GM20431 (cell line): ENCODE results near the gene ZNF124.

ENCODE experiments used
- in situ Hi-C: fragments of 300-500 bp; cut with MseI, MboI; formaldehyde crosslinking; loops from one replicate; pipeline ENCODE4 v1.15.0; 2020; ENCODE audit warnings: low sequenced_read_pairs; ENCODE audit not compliant: unreplicated experiment

ZNF124 gene

DNA sequence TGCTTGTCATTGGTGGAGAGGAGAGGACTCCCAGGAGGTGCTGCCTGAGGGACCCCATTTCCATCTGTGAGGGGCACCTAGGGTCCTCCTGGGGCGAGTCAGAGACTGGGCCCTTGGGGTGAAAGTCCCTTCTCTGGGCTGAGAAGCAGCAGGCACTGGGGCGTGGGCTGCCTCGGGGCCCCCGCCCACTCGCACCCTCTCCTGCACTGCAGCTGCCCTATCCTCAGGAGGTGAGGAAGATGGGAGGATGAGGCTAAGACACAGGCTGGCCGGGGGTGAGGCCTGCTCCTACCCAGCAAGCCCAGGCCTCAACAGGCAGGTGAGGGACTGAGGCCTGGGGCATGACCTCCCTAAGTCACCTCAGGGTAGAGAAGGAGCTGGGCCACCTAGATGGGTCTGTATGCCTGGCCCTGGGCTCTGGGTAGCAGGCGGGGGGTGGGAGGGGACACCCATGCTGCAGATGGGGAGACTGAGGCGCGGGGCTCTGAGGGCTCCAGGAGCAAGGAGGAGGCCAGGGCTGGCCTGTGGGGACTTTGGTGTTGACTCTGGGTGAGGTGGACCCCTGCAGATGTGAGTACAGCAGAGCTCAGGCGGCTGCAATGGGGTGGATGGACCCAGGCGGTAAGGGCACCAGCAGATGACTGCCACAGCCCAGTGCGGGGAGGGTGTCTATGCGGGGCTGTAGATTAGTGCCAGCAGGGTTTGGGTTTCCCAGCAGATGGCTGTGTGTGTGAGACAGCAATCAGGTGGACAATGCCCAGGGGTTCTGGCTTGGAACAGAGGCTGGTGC, 57.3 kb downstream of the ZNF124 start:
- in situ Hi-C loops, result no loop called here

DNA sequence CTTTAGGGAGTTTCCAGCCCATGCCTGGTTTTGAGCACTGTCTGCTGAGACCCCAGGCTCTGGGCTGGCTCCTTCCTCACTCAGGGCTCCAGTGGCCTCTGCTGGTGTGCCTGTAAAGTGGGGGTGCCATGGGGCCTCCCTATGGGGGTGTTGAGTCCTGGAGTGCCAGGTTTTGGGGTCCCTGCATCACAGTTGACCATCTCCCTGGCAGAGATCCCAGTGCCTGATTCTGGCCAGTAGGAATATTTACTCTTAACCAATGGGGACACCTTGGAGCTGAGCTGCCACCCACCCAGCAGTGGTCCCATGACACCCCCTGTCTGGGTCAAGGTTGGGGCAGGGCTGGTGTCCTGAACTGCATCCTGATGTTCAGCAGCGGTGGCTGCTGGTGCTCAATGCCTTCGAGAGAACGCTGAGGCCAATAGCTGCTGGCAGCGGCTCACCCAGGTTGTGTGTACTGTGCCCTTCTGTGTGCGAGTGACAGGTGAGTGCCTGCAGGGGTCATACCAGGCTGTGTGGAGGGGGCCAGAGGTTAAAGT, 58.0 kb downstream of the ZNF124 start:
- in situ Hi-C loops, result no loop called here

DNA sequence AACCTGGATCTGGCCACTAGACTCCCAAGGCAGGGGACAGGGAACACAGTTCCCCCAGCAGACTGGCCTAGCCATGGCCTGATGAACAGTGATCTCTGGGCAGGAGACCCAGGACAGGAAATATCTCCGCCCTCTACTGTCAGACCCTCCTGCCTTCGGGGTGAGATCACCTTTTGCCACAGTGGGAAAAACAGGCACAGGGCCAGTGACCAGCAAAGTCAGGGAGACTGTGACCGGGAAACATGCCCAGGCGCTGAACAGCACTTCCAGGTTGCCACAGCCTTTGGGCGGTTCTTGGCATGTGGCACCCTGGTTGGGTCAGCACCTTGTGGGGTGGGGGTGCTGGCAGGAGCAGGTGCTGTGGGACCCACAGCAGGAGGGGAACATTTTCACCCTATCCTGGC, 58.7 kb downstream of the ZNF124 start:
- in situ Hi-C loops, result no loop called here

DNA sequence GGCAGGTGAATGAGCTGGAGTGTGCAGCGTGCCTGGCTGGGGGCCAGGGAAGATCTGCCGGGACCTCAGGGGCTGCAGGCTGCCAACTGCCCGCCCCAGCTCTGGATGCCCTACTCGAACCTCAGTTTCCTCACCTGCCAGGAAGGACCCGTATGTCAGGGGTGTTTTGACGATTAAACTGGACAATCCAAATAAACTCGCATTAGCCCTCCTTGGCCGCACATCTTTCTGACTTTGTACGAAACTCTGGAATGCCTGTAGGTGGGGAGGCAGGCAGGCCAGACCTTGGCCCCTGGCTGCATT, 59.4 kb downstream of the ZNF124 start:
- in situ Hi-C loops, result no loop called here

DNA sequence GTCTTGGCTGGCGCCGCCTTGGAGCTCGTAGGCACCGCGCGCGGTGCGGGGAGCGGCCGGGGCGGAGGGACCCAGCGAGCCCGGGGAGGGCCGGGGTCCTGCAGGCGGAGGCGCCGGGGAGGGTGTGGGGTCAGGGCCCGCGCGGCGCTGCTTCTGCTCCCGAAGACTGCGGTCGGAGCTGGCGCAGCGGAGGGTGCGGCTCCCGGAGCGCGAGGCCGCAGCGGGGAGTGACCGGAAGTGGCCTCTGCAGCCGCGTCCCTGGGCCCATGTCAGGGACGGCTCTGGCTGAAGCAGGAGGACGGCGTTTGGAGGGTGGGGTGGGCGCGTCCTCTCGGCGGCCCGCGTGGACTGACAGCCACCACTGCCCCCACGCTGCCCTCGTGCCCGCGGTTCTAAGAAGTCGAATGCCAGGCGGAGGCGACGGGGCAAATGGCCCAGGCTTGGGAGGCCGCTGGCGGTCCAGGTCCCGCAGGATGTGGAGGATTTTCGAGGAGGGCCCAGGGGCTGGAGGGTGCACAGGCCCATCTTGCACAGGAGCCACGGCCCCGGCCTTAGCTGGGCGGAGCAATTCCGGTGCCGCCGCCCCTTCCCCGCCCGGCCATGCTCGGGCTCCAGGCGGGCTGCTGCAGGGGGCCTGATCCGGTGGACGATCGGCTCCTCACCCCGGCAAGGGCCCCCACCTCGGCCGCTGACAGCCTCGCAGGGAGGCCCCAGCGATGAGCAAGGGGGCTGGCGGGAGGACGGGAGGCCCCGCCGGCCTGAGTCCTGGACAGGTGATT, 59.9 kb downstream of the ZNF124 start:
- in situ Hi-C loops, result no loop called here

DNA sequence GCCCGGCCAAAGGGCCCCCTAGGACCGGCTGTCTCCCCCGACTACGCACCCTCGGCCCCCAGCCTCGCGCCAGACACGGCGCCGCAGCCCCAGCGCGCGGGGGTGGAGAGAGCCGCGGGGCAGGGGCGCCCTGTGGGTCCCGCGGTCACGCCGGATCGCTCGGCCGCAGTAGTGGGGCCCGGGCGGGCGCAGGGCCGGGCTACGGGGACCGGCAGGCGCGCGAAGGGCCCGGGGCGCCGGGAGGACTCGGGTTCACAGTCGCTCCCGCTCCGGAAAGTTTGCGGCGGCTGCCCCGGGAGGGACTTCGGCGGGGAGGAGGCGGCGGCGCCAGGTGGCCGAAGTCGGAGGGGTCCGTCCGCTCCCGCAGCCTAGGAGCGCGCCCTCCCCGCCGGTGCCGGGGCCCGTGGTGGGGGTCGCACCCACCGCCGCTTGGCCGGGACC, 60.5 kb downstream of the ZNF124 start:
- in situ Hi-C loops, result no loop called here

DNA sequence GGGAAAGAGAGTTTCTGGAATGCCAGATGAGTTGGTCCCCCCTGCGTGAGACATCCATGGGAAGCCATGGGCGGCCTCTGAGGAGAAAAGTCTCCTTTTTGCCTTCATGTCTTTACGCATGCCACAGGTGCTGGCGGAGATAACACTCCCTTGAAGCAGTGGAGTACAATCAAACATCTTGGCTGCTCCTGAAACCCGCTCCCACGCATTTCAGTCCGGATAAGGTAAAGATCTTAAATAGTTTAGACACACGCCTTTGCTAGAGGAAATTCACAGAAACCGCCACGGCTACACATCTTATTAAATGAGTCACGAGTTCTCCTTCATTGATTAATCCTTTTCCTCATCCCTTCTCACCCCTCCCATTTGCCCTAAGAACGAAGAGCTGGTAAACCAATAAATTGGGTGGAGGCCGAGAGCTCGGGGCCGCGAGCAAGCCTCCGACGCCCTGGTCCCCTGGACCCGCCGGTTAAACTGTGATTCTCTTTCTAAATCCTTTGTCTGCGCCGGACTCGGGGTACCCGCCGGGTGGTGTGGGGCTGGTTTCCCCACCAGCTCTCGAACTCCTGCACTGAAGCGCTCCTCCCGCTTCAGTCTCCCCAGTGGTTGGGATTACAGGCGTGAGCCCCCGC, 61.1 kb downstream of the ZNF124 start:
- in situ Hi-C loops, result no loop called here

DNA sequence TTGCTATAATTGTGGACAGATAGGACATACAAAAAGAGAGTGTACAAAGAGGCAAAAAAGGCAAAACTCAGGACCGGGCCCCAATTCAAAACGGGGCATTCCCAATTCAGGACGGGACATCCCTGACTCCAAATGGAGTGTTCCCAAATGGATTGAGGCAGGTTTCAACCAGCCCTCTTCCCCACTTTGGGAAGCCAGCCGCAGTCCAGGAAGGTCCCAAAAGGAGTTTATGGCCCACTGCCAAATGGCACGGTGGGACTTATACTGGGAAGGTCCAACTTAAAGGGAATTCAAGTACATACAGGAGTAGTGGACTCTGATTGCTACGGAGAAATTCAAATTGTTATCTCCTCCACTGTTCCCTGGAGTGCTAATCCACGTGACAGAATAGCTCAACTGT, 64.1 kb downstream of the ZNF124 start:
- in situ Hi-C loops, result no loop called here

DNA sequence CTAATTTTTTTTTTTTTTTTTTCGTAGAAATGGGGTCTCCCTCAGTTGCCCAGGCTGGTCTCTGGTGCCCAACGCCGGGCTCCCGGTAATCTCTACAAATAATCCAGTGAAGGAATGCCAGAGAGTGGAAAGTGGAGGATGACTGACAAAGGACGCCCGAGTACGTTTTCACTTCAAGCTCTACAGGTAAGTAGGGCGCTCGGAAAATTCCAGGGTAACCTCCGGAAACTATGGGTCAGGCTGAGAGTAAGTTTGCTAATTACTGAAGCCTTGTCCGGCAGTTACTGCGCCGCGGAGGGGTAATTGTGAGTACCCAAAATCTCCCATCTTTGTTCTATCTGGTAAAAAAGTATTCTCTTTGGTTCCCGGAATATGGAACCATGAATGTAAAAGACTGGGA, 65.9 kb downstream of the ZNF124 start:
- in situ Hi-C loops, result no loop called here
